WTC11 (cell line): ENCODE data around the gene AMMECR1.

Source experiments
- GTF2I ChIP-seq: fragments of 250-450 bp; sonication (Bioruptor Pico); conservative IDR thresholded peaks from 2 replicates; pipeline ENCODE4 v1.4.0; 2021; ENCODE audit warnings: mild to moderate bottlenecking
- TF ChIP-seq, protein P1 (sequence below): fragments of 200-600 bp; IDR thresholded peaks from 2 replicates; pipeline ENCODE4 v1.8.0; 2022; ENCODE audit warnings: antibody characterized with exemption

DNA sequence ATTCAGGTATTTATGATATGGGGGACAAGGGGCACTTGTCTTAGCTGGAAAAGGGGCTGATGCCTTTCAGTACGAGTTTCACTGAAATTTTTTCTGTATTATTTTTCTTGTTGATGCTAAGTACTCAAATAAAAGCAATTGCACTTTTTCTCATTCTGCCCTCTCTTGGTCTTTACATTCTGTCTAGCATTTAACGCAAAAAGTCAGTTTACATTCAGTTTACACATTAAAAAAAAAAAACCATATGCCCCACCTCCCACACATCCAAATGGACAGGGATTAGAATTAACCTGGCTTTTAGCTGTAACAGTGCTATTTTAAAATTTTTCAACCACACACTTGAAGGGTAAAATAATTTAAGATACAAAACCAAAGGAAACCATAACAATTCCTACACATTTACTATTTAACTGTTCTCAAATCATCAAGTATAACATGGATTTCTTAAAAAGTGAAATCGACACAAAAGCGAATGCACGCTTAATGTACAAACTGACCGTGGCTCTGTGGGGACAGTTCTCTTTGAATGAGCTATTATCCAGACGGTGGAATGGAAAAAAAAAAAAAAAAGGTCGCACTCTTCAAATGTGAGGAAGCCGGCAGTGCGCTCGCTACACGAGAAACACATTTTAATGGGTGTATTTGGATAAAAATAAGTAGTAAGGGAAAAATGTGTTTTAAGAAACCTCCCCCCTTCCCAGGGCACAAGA lies 1.4 kb downstream of the AMMECR1 start:
- TF ChIP-seq GTF2I (CRISPR knock-in tag) = no peak
- TF ChIP-seq, protein P1, sequence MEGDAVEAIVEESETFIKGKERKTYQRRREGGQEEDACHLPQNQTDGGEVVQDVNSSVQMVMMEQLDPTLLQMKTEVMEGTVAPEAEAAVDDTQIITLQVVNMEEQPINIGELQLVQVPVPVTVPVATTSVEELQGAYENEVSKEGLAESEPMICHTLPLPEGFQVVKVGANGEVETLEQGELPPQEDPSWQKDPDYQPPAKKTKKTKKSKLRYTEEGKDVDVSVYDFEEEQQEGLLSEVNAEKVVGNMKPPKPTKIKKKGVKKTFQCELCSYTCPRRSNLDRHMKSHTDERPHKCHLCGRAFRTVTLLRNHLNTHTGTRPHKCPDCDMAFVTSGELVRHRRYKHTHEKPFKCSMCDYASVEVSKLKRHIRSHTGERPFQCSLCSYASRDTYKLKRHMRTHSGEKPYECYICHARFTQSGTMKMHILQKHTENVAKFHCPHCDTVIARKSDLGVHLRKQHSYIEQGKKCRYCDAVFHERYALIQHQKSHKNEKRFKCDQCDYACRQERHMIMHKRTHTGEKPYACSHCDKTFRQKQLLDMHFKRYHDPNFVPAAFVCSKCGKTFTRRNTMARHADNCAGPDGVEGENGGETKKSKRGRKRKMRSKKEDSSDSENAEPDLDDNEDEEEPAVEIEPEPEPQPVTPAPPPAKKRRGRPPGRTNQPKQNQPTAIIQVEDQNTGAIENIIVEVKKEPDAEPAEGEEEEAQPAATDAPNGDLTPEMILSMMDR = no peak
